Activated naive CD8-positive, alpha-beta T cell treated with anti-CD3 and anti-CD28 coated beads, Interleukin-2, amount 10 ng/mL, durations not matched to agents 7 days and 5 days (primary cell): ENCODE results near the gene RUNX3. TPM values are rescaled to one million over a fixed set of nuclear protein-coding genes. Genes with fewer than 3 reads are reported as not detected.

Source experiments
- ATAC-seq: fragments of 150-1000 bp; cut with Tn5 transposase; one replicate; pipeline ENCODE4 v1.10.0; 2021; ENCODE audit warnings: low read depth, moderate library complexity
- POLR2A ChIA-PET: fragments of 350-600 bp; sonication (Branson Sonifier 250); formaldehyde crosslinking; loops from one replicate; lab custom pipeline; 2021; ENCODE audit warnings: antibody characterized with exemption; lab: Charles Lee
- DNase-seq: peaks from one replicate; pipeline ENCODE4 v3.0.0; 2021
- H3K27ac Mint-ChIP-seq: one replicate; pipeline ENCODE4 v1.8.0; 2022; ENCODE audit warnings: mild to moderate bottlenecking, mixed read lengths
- H3K27me3 Mint-ChIP-seq: one replicate; pipeline ENCODE4 v1.8.0; 2022; ENCODE audit warnings: mild to moderate bottlenecking, moderate library complexity, mixed read lengths
- H3K36me3 Mint-ChIP-seq: one replicate; pipeline ENCODE4 v1.8.0; 2021; ENCODE audit warnings: mild to moderate bottlenecking, mixed read lengths
- H3K4me1 Mint-ChIP-seq: one replicate; pipeline ENCODE4 v1.8.0; 2021; ENCODE audit warnings: mixed read lengths
- H3K4me3 Mint-ChIP-seq: one replicate; pipeline ENCODE4 v1.8.0; 2022; ENCODE audit warnings: mild to moderate bottlenecking, moderate library complexity, mixed read lengths
- H3K9me3 Mint-ChIP-seq: one replicate; pipeline ENCODE4 v1.8.0; 2021; ENCODE audit warnings: mixed read lengths
- total RNA-seq, 2 experiments: library from RNA; stranded (reverse); gene quantifications; one replicate each; pipeline ENCODE4 v1.2.3, GENCODE V29; 2021

Gene RUNX3
- total RNA-seq, 2 experiments from 2014 or later = 172 TPM

DNA sequence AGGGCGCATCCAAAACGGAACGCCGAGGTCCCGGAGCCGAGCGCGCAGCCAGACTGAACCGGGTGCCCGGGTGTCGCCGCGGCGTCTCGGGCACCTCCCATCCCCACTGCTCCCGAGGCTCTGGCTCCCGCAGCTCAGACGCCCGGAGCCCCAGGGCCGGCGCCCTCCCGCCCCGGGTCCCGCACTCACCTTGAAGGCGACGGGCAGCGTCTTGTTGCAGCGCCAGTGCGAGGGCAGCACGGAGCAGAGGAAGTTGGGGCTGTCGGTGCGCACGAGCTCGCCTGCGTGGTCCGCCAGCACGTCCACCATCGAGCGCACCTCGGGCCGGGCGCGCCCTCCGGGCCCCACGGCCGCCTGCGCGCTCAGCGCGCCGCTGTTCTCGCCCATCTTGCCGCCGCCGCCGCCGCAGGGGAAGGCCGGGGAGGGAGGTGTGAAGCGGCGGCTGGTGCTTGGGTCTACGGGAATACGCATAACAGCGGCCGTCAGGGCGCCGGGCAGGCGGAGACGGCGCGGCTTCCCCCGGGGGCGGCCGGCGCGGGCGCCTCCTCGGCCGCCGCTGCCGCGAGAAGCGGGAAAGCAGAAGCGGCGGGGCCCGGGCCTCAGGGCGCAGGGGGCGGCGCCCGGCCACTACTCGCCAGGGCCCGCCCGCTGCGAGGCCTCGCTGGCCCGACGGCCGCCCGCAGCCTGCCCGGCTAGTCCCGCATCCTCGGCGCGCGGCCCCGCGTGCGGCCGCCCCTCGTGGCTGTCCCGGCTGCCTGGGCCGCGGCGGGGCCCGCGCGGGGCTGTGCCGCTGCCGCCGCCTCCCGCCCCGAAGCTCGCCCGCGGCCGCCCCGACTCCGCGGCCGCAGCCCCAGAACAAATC is 447 bp downstream of the RUNX3 start:
- Mint-ChIP-seq H3K27me3 (no peaks in the 10 kb centered on the region), H3K4me3 (peak overlapping the region; percentile 92), H3K4me1 (peaks cover 63% of the 10 kb centered on the region), H3K9me3 (no peaks in the 10 kb centered on the region), H3K36me3 (peaks cover 37% of the 10 kb centered on the region), H3K27ac (peak overlapping the region; percentile 91)
- ATAC-seq (peak; percentile 4), DNase-seq (peak; percentile 78)
- POLR2A ChIA-PET = interaction anchor here (0.7 to 6.4 kb wide), 24 partner anchors 11 to 303 kb away, joined by 3 to 64 read pairs (median 5); partner anchors contain the start of gene SYF2

DNA sequence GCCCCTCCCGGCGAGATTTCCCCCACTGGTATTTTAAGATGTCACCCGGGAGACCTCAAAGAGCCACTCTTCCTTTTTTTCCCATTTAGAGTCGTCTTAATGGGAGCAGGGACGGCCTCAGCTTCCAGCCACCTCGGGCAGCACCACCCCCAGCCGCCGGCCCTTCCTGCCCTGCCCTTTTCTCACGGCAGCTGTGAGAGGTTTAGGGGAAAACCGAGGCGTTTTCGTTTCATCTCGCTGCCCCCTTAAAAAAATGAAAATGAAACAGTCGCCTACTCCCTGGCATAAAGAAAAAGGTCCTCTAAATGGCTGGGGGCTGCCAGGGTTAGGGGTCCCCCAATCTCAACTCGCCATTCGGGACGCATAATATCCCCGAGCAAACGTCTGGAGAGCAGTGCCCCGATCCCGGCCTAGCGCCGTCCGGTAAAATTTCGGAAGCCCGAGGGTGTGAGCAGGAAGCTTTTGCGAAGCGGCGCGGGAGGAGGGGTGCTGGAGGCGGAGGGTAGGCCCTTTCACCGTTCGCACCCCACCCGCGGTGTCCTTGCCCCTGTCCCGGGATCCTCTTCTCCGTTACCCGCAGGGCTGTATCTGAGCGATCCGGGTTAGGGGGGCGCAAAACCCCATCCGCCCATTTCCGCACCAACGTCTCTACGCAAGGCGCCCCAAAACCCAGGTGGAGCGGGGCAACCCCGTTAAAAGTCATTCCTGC is 1.2 kb downstream of the RUNX3 start:
- DNase-seq = peak; percentile 75
- no peaks in the 10 kb centered on the region for H3K27me3 Mint-ChIP-seq
- ATAC-seq = no peak

DNA sequence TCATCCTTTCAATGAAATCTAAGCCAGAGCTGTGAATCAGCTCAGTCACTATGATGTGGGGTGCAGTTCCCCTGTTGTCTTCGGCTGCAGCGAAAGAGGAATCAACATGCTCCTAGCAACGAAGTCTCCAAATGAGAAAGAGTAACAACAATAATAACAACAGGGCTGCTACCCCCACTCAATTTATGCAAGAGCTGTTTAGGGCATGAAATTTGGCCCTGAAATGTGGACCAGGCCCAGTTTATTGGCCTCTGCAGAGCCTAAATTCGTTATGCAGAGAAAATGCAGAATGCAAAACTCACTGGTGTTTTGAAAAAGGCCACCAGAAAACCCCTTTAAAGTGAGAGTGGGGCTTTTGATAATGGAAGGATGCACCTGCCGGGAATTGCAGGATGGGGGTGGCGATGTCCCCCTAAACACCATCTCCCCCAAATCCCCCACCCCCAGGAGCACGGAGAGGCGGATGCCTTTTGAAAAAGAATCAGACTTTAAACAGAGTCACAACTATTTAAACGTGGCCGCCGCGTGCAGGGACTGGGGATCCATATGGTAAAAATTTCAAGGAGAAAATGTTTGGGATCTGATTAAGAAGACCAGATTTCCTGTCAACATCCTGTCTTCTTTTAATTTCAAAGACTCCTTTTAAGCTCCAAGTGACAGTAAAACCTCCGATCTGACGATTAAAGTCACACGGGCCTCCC is 1.9 kb downstream of the RUNX3 start:
- Mint-ChIP-seq H3K4me1 (peaks cover 57% of the 10 kb centered on the region), H3K4me3 (peak overlapping the region; percentile 92), H3K36me3 (peaks cover 44% of the 10 kb centered on the region), H3K9me3 (no peaks in the 10 kb centered on the region), H3K27me3 (no peaks in the 10 kb centered on the region), H3K27ac (peak overlapping the region; percentile 91)
- POLR2A ChIA-PET = interaction anchor here (0.6 to 6.4 kb wide), 16 partner anchors 9 to 319 kb away, joined by 3 to 64 read pairs (median 5); partner anchors contain the start of gene RSRP1
- ATAC-seq (no peak), DNase-seq (no peak)

More for the DNA sequence above, 1.2 kb downstream of the RUNX3 start:
- Mint-ChIP-seq H3K36me3 (peaks cover 39% of the 10 kb centered on the region), H3K4me3 (peak overlapping the region; percentile 92), H3K9me3 (no peaks in the 10 kb centered on the region), H3K4me1 (peaks cover 59% of the 10 kb centered on the region), H3K27ac (peak overlapping the region; percentile 91)
- POLR2A ChIA-PET = interaction anchor here (0.9 to 6.4 kb wide), 18 partner anchors 11 to 109 kb away, joined by 3 to 64 read pairs (median 5); no protein-coding TSS in a partner anchor

DNA sequence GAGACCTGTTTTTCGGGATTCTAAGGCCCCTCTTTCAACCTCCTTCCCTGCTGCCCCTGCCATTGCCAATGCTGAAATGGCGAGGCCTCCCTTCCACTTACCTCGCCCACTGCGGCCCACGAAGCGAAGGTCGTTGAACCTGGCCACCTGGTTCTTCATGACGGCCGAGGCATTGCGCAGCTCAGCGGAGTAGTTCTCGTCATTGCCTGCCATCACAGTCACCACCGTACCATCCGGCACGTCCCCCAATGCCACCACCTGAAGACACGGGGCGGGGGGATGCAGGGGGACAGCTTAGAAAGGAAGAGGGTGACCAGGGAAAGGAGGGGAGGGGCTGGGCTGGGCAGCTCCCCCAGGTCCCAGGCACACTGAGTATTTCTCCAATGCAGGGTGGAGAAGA is 2.6 kb downstream of the RUNX3 start:
- POLR2A ChIA-PET = interaction anchor here (1.0 to 6.4 kb wide), 11 partner anchors 10 to 320 kb away, joined by 3 to 64 read pairs (median 5); partner anchors contain the start of gene RSRP1
- H3K27ac Mint-ChIP-seq = peak overlapping the region; percentile 91
- ATAC-seq (no peak), DNase-seq (no peak)
- peaks cover 45% of the 10 kb centered on the region for H3K36me3 Mint-ChIP-seq
- no peaks in the 10 kb centered on the region for H3K27me3 Mint-ChIP-seq
- no peaks in the 10 kb centered on the region for H3K9me3 Mint-ChIP-seq
- H3K4me3 Mint-ChIP-seq = peak overlapping the region; percentile 92
- H3K4me1 Mint-ChIP-seq = peaks cover 55% of the 10 kb centered on the region

DNA sequence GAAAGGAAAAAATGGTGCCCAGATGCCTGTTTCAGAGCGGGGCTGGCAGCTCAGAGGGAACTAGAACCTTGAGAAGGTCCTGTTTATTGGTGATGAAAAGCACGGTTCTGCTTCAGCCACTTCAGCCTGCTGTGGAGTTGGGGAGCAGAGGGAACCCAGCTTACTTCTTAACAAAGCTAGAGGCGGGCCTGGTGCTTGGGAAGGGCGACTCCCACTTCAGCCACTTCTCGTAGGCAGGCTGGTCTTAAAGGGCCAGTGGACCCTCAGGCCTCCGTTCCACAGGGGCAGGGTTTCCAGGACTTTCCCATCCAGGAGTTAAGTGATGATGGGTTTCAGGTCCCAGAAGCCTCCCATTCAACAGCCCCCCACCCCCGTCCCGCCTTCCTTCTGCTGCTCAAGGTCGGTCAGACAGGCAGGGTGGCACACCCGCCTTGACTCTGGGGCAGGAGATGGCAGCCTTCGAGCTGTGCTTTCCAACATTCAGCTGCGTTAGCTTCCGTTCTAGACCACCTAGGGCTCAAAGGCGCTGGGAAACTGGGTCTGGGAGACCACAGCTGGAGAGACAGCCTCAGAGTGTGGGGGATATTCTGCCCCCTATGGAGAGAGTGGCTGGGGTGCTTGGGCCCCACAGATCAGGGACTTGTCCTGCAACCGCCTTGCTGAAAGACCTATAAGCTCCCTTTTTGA is 3.4 kb downstream of the RUNX3 start:
- DNase-seq (peak; percentile 39), ATAC-seq (no peak)
- Mint-ChIP-seq H3K36me3 (peaks cover 48% of the 10 kb centered on the region), H3K9me3 (no peaks in the 10 kb centered on the region), H3K4me1 (peaks cover 58% of the 10 kb centered on the region), H3K27me3 (no peaks in the 10 kb centered on the region), H3K4me3 (peak overlapping the region; percentile 92), H3K27ac (peak overlapping the region; percentile 72)
- POLR2A ChIA-PET = interaction anchor here (0.9 to 6.4 kb wide), 8 partner anchors 10 to 321 kb away, joined by 3 to 64 read pairs (median 4); partner anchors contain the start of gene RSRP1

DNA sequence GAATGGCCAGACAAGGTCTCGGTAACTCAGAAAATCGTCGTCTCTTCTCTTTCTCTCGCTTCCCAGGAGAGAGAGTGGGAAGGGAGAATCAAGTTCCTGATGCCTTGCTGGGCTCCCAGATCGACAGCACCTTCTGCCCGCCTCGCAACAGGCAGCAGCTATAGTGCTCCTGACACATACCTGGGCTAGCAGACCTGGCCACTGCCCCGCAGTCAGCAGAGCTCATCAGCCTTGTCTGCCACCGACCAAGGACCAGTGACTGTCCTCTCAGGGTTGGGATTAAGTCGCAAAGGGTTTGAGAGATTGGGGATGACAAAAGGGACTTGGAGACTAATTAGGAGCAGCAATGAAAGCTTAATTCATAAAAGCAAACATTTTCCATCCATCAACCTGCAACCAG is 4.1 kb downstream of the RUNX3 start:
- Mint-ChIP-seq H3K4me1 (peaks cover 52% of the 10 kb centered on the region), H3K4me3 (peak overlapping the region; percentile 92), H3K27me3 (no peaks in the 10 kb centered on the region), H3K36me3 (peaks cover 51% of the 10 kb centered on the region), H3K9me3 (no peaks in the 10 kb centered on the region), H3K27ac (peak overlapping the region; percentile 72)
- DNase-seq (no peak), ATAC-seq (no peak)
- POLR2A ChIA-PET = interaction anchor here (0.6 to 6.4 kb wide), 7 partner anchors 27 to 1382 kb away, joined by 3 to 64 read pairs (median 6); no protein-coding TSS in a partner anchor

DNA sequence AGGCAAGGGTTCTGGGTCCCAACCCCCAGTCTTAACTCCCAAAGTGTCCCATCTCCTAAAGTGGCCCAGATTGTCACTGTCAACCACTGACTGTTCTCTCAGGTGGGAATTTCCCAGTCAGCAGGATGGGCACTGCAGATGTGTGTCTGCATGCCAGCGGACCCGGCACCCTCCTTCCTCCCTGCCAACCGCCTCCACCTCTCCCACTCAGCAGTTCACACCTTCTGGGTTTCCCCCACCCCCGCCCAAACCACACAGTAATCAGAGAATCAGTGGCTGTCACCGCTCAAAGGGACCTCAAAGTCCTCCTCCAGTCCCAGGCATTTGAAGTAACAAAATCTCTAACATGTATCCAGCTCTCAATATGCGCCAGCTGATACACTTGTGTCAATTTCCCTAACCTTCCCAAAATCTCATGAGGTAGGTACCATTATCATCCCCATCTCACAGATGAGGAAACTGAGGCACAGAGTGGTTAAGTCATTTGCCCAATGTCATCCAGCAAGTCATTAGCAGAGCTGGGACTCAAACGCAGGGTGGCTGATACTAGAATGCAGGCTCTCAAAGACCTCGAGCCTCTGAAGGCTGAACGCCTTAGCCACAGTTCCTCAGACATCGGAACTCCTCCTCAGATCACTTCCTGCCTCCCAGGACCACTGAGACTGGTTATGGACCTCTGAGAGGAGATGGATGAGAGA is 4.8 kb downstream of the RUNX3 start:
- DNase-seq (peak; percentile 62), ATAC-seq (peak; percentile 34)
- H3K36me3 Mint-ChIP-seq = peaks cover 54% of the 10 kb centered on the region
- H3K27ac Mint-ChIP-seq = peak overlapping the region; percentile 72
- H3K4me3 Mint-ChIP-seq = peak overlapping the region; percentile 92
- H3K27me3 Mint-ChIP-seq = no peaks in the 10 kb centered on the region
- H3K9me3 Mint-ChIP-seq = no peaks in the 10 kb centered on the region
- H3K4me1 Mint-ChIP-seq = peaks cover 58% of the 10 kb centered on the region
- POLR2A ChIA-PET = interaction anchor here (0.5 to 6.4 kb wide), 9 partner anchors 27 to 1382 kb away, joined by 3 to 64 read pairs (median 5); no protein-coding TSS in a partner anchor

DNA sequence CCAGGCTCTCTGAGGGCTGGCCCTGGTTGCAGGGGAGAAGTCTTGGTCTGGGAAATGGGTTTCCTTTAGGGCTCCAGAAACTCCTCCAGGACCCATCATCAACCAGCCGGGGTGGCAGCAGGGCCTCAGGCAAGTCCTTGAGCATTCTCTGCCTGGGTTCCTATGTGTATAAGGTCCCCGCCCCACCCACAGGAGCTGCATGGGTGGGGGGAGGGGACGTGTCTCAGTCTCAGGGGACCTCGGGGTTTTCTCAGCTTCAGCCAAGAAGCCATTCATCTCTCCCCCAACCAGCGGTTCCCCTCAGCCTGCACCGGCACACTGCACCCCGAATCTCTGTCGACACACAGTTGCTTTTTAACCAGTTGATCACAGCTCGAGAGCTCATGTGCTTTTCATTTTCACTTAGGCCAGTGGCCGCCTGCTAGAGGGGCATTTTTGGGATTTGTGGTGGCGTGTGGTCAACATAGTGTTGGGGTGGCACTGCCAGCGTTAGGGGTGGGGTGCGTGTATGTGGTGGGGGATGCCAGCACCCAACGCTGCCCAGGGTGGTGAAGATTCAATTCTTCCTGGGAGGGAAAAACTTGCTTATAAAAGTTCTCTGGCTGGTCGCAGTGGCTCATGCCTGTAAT is 6.5 kb downstream of the RUNX3 start:
- POLR2A ChIA-PET = interaction anchor here (1.0 to 2.2 kb wide), 3 partner anchors 10 to 42 kb away, joined by 3 to 8 read pairs (median 6); no protein-coding TSS in a partner anchor
- Mint-ChIP-seq H3K36me3 (peaks cover 56% of the 10 kb centered on the region), H3K9me3 (no peaks in the 10 kb centered on the region), H3K4me3 (peak overlapping the region; percentile 42), H3K4me1 (peaks cover 64% of the 10 kb centered on the region), H3K27ac (peak overlapping the region; percentile 56), H3K27me3 (no peaks in the 10 kb centered on the region)
- DNase-seq (no peak), ATAC-seq (no peak)

DNA sequence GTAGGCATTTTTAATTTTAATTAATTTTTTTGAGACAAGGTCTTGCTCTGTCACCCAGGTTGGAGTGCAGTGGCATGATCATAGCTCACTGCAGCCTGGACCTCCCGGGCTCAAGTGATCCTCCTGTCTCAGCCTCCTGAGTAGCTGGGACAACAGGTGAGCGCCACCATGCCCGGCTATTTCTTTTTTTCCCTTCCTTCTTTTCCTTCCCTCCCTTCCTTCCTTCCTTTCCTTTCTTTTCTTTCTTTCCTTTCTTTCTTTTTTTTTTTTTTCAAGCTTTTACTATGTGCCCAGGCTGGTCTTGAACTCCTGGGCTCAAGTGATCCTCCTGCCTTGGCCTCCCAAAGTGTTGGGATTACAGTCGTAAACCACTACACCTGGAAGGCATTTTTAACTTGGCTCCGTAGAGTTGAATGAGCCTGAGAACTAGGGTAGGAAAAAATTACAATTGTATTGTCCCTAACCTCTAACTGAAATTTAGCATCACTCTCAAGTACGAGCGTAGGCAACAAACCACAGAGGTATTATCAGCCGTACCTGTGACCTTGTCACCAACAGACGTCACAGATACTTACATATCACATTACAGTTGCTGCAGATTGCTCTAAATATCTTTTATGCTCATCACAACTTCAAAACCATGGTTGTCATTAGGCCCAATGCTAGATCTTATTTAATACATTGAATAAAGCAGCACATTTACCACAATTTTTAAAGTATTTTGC is 8.0 kb downstream of the RUNX3 start:
- no peaks in the 10 kb centered on the region for H3K27me3 Mint-ChIP-seq

DNA sequence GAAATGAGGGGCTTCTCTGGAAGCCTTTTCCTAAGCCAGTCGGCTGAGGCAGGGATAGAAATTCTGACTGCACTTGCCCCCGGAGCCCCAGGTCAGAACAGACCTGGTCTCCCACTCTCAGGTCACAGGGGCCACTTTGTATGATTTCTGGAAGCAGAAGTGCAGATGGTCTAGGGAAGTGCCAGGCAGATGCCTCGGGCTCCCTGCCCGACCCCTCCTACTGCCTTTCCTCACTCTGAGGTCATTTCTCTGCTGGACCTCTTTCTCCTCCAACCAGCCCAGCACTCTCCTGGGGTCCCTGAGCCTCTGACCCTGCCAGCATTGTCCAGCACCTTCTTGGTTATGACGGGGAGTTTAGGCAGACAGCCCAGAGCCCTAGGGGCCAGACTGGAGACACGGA is 8.7 kb downstream of the RUNX3 start:
- Mint-ChIP-seq H3K4me1 (peaks cover 67% of the 10 kb centered on the region), H3K27ac (peak overlapping the region; percentile 45), H3K9me3 (no peaks in the 10 kb centered on the region), H3K36me3 (peaks cover 49% of the 10 kb centered on the region), H3K4me3 (no peak overlapping the region), H3K27me3 (no peaks in the 10 kb centered on the region)
- ATAC-seq (no peak), DNase-seq (no peak)
- POLR2A ChIA-PET = no interaction called here

More for the DNA sequence above, 8.0 kb downstream of the RUNX3 start:
- peak overlapping the region; percentile 65 for H3K27ac Mint-ChIP-seq
- ATAC-seq (no peak), DNase-seq (no peak)
- POLR2A ChIA-PET = interaction anchor here (0.6 to 2.2 kb wide), 4 partner anchors 9 to 1823 kb away, joined by 4 to 8 read pairs (median 5); no protein-coding TSS in a partner anchor
- H3K36me3 Mint-ChIP-seq = peaks cover 54% of the 10 kb centered on the region
- no peaks in the 10 kb centered on the region for H3K9me3 Mint-ChIP-seq
- H3K4me3 Mint-ChIP-seq = no peak overlapping the region
- peaks cover 68% of the 10 kb centered on the region for H3K4me1 Mint-ChIP-seq

DNA sequence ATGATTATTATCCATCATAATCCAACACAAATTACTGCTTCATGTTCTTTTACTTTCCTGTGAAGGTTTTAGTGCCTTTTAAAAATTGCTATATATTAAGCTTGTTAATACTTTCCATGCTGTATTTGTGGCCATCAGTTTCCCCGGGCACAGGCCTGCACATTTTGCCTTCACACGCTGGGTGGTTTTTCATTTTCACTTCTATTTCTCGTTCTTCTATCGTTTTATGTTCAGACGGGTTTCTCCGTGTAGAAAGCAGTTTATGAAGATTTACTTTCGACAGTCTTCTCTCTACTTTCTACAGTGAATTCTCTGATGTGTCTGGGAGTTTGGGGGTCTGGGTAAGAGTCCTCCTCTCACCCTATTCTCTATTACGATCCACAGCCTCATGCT is 9.5 kb downstream of the RUNX3 start:
- POLR2A ChIA-PET = no interaction called here
- no peak for DNase-seq
- no peaks in the 10 kb centered on the region for H3K9me3 Mint-ChIP-seq
- H3K36me3 Mint-ChIP-seq = peaks cover 46% of the 10 kb centered on the region
- peak overlapping the region; percentile 28 for H3K27ac Mint-ChIP-seq
- H3K4me1 Mint-ChIP-seq = peaks cover 66% of the 10 kb centered on the region
- H3K4me3 Mint-ChIP-seq = no peak overlapping the region
- ATAC-seq = no peak
- no peaks in the 10 kb centered on the region for H3K27me3 Mint-ChIP-seq
